ENCODE measurements around the gene PATJ.
"Not testable (repeated sequence)": the region's sequence is repeated elsewhere in the genome, so short reads cannot be mapped to it uniquely, and the experiment has no call there.

Gene PATJ

DNA sequence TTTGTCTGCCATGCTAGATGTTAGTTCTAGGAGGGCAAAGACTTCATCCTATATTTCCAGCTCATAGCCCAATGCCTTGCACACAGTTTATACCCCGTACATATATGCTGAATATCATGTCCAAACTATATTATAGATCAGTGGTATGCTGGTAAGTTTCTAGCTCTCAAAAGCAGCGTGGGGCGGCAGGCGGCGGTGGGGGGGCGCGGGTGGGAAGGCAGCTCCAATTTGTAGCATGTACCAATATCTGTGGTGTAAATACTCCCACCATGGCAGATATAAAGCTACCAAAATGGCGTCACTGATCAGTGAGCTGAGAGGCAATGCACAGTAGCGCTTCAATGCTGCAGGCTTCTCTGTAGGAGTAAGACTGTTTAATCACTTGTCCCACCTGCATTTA is 77.1 kb downstream of the PATJ start:
- no peak for DNase-seq

DNA sequence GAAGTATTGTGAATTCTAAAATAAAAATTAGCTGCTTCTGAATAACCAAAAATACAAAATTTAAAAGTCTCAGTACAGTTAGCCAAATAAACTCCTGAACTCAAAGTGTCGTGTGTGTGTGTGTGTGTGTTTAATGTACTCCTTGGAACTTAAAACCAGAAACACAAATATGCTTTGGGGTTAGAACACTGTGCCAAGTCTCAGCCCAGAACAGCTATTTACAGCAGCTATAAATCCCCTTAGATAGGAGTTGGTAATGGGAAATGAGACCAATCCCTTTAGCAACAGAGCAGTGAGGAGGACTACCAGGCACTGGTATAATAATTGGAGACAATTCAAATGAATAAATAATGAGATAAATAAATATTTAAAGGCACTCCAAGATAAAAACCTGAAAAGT is 83.1 kb downstream of the PATJ start:
- no peak for DNase-seq

GRCh38 chr1:61828805-61829204 is 86.5 kb downstream of the PATJ start:
- DNase-seq: no peak

GRCh38 chr1:61836649-61837048 is 94.4 kb downstream of the PATJ start:
- no peak for DNase-seq

DNA sequence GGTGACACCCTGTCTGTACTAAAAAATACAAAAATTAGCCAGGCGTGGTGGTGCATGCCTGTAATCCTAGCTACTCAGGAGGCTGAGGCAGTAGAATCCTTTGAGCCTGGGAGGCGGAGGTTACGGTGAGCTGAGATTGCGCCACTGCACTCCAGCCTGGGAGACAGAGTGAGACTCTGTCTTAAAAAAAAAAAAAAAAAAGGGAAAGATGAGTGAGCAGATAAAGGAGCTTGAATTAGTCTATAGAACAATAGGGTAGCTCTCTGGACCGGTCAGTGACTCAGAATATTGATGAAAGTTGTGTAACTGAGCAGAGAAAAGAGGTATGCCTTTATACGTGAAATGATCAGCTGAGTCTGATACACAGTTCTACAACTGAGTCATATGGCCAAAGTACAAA is 95.3 kb downstream of the PATJ start:
- DNase-seq: not testable (repeated sequence)

GRCh38 chr1:61839679-61840078 is 97.4 kb downstream of the PATJ start:
- DNase-seq: no peak

GRCh38 chr1:61842036-61842435 is 99.8 kb downstream of the PATJ start:
- DNase-seq: no peak

DNA sequence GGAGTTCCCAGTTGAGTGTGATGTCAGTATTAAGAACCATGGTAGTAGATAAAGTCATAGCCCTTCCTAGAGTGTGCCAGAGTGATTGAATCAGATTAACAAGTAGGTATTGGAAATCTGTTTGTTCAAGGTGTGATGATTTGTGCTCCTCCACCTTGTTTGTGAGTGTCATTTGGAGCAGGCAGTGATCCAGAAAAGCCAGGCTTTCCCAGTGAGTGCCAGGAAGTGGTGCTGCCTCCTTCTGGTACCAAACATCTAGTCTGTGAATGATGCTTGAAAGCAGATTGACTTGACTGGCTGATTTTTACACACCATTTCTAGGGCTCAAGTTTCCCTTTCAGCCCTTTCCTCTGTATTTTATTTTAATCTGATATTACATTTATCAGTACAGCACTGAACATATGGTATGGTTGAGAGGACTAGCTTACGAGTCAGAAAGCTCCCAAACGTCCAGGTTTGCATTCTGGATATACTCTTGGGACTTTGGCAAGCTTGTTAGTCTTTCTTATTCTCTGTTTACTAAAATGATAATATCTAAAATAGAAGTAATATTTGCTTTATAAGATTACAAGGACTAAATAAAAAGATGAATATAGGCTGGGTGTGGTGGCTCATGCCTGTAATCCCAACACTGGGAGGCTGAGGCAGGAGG is 100.7 kb downstream of the PATJ start:
- DNase-seq: no peak

GRCh38 chr1:61844006-61844405 is 101.7 kb downstream of the PATJ start:
- no peak for DNase-seq

DNA sequence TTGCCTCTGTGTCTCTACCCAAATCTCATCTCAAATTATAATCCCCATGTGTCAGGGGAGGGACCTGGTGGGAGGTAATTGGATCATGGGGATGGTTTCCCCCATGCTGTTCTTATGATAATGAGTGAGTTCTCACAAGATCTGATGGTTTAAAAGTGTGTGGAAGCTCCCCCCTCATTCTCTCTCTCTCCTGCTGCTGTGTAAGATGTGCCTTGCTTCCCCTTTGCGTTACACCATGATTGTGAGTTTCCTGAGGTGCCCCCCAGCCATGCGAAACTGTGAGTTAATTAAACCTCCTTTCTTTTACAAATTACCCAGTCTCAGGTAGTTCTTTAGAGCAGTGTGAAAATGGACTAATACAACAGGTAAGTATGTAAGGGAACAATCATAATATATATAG is 102.4 kb downstream of the PATJ start:
- not testable (repeated sequence) for DNase-seq

GRCh38 chr1:61851235-61851634 is 109.0 kb downstream of the PATJ start:
- no peak for DNase-seq

DNA sequence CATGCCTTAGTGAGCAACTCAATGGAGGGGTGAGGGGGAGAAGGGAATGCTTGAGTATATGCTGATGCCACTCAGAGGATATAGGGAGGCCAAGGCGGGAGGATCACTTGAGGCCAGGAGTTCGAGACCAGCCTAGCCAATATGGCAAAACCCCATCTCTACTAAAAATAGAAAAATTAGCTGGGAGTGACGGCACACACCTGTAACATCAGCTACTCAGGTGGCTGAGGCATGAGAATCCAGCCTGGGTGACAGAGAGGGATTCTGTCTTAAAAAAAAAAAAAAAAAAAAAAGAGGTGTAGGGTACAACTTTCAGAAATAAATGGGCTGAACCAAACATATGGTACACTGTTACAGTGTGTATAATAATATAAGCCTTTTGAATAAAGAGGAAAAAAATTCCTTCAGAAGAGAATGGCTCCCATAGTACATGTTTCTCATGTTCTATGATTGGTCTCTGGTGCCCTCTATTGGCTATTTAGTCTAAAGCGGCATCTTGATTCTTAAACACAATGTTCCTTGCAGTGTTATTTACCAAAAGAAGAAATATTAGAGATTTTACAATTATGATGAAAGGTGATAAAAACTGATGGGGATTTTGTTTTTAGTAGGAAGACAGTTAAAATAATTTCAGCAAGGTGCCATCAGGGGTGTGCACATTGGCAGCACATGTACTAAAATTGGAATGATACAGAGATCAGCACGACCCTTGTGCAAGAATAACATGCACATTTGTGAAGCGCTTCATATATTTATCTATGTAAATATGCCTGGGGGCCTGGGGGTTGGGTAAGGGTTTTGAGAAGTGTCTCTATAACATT is 109.8 kb downstream of the PATJ start:
- no peak for DNase-seq

DNA sequence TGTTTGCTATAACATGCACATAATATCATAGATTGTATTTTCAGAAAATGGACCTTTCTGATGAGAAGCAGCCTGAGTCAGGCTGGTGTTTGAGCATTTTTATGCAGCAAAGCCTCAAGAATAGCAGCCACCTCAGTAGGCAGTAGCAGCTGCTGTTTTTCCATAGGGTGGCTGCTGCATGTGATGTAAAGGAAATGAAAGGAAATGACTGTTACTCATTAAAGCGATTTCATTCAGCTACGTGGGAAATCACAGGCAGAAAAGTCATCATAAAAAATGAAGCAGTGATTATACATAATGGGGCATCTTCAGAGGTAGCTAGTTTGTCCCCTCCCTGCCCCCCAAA is 110.4 kb downstream of the PATJ start:
- DNase-seq: no peak

DNA sequence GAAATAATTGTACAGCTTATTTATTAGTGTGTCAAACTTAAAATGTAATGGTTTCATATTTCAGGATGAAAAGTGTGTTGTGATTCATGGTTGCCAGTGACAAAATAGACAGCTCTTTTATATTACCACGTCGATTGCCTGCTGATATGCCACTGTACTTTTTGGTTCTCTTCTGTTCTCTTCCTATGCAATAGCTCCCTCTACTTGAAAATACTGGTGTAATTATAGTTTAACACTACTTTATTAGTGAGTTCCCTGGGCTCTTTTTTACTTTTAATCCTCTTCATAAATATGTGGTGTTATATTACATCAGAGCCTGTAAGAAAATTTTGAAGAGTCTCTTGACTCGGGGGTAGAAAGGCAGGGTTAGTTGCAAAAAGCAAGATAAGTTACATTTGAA is 111.3 kb downstream of the PATJ start:
- DNase-seq: no peak

GRCh38 chr1:61864489-61864888 is 122.2 kb downstream of the PATJ start:
- no peak for DNase-seq

DNA sequence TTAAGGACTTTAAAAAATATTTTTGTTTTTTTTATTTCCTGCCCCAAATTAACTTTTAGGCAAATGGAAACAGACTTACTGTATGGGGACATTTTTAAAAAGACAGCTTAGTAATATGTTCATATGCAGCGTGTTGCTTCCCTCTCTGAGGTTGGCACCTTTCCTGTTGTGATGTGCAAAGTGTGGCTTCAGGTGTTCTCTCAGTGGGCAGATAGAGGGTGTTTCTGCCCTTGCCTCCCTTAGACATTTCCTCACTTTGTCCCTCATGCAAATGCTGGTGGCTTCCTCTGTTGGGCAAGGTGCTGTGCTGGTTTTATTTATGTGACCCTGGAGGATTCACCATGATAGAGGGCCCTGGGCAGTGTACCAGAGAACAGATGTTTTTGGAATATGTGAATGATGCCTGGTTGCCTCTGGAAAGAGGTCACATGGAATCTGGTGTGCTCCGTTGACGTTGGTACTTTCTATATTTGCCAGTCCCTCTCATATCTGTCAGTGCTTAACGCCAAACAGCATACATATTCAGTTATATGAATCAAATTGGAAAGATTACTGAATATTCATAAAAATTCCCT is 123.5 kb downstream of the PATJ start:
- no peak for DNase-seq

DNA sequence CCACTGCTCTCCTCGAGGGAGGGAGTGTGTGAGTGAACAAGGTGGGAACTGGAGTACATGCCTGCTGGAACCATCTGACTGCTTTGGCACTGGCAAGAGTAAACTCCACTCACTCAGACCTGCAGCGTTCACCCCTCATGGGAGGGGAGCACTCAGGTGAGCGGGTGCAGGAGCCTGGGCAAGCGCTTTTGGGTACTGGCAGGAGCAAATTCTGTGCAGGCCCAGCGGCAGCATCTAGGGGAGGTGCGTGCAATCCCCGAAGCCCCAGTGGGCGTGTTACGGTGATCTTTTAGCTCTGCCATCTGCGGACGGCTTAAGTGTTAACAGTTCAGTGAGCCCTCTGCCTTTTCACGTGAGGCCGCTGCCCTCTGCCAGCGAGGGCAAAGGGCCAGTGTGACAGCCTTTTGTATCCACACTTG is 127.4 kb downstream of the PATJ start:
- no peak for DNase-seq

GRCh38 chr1:61872206-61872605 is 129.9 kb downstream of the PATJ start:
- no peak for DNase-seq

DNA sequence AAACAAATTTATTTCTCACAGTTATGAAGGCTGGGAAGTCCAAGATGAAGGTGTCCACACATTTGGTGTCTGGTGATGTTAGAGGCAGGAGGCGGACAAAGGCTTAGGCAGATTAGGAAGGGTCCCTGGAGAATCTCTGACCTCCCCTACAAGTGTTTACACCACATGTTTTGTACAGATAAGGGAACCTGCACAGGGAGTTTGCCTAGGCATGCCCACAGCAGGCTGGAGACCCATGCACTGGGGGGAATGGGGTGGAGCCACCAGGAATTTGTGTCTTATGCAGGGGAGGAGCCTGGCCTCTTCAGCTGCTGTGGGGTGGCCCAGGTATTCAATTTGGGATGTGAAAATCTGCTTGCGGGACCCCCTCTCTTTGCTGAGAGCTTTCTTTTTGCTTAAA is 131.3 kb downstream of the PATJ start:
- no peak for DNase-seq

DNA sequence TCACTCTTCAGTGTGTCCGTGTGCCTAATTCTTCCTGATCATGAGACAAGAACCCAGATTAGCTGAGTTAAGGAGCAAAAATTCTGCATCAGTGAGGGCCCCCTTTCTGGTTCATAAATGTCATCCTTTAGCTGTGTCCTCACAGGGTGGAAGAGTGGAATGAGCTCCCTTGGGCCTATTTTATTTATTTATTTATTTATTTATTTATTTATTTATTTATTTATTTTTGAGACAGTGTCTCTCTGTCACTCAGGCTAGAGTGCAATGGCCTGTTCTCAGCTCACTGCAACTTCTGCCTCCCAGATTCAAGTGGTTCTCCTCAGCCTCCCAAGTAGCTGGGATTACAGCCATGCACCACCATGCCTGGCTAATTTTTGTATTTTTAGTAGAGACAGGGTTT is 131.7 kb downstream of the PATJ start:
- no peak for DNase-seq

DNA sequence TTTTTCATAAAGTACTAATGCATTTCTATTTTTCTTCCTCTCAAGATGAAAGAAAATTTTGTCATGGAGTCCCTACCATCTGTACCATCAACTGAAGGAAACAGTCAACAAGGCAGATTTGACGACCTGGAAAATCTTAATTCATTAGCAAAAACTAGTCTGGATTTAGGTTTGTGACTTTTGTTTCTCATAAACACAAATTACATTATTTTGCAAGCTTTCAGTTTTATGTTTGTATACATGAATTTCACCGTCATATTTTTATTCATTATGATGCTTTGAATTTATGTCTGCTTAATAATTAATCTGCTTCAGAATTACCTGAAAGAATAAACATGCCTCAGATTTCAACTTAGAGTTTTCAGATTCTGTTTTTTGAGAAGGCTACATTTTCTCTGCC is 132.9 kb downstream of the PATJ start:
- DNase-seq: no peak

DNA sequence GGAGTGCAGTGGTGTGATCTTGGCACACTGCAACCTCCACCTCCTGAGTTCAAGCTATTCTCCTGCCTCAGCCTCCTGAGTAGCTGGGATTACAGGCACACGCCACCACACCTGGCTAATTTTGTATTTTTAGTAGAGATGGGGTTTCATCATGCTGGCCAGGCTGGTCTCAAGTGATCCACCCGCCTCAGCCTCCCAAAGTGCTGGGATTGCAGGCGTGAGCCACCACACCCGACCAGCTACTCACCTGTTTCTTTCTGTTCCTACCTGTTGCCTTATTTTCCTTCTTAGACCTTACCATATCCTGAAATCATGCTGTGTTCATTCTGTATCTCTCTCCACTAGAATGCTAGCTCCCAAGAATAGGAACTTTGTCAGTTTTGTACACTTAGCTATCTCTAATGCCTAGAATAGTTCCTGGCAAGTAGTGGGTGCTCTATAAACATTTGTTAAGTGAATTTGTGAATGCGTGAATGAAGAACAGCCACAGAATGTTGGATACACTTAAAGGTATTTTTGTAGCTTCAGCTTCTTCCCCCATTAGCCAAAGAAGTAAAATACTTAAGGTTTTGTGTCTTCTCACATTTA is 137.7 kb downstream of the PATJ start:
- not testable (repeated sequence) for DNase-seq

GRCh38 chr1:61887076-61887867 is 145.0 kb downstream of the PATJ start:
- no peak for DNase-seq
